NCI-H526 treated with DMSO at 0.1 percent for 48 hours (cell line): ENCODE measurements around the gene WIPF2.
"Not testable (repeated sequence)": the region's sequence is repeated elsewhere in the genome, so short reads cannot be mapped to it uniquely, and the experiment has no call there.

Experiments
- DNase-seq: peaks from one replicate; lab custom pipeline; 2025; lab: John Stamatoyannopoulos, UW

WIPF2 gene

GRCh38 chr17:40295488-40296436 lies 76.7 kb downstream of the WIPF2 start:
- DNase-seq = no peak

- no peak for DNase-seq
Measured at GRCh38 chr17:40297511-40297910, 78.4 kb downstream of the WIPF2 start.

GRCh38 chr17:40298726-40299125 lies 79.6 kb downstream of the WIPF2 start:
- DNase-seq = no peak

GRCh38 chr17:40299159-40299757 lies 80.2 kb downstream of the WIPF2 start:
- not testable (repeated sequence) for DNase-seq

GRCh38 chr17:40301315-40301714 lies 82.2 kb downstream of the WIPF2 start:
- no peak for DNase-seq

- DNase-seq = peak; percentile 23
Measured at GRCh38 chr17:40303009-40303657, 84.0 kb downstream of the WIPF2 start.

GRCh38 chr17:40303708-40304551 lies 84.8 kb downstream of the WIPF2 start:
- DNase-seq = no peak

- DNase-seq = not testable (repeated sequence)
Measured at GRCh38 chr17:40304552-40304863, 85.4 kb downstream of the WIPF2 start.

GRCh38 chr17:40304866-40305265 lies 85.8 kb downstream of the WIPF2 start:
- not testable (repeated sequence) for DNase-seq

GRCh38 chr17:40306395-40306794 lies 87.3 kb downstream of the WIPF2 start:
- DNase-seq = no peak

GRCh38 chr17:40307001-40307730 lies 88.1 kb downstream of the WIPF2 start:
- no peak for DNase-seq

- DNase-seq = no peak
Measured at GRCh38 chr17:40307740-40308239, 88.7 kb downstream of the WIPF2 start.

GRCh38 chr17:40309031-40309948 lies 90.2 kb downstream of the WIPF2 start, which contains the start of gene RARA:
Gene RARA, plus strand, starts transcription at chr17:40309180. Its CDS starts 22,039 bp downstream, at chr17:40331219.
- DNase-seq = peak; percentile 22

GRCh38 chr17:40309949-40310510 lies 90.9 kb downstream of the WIPF2 start:
- no peak for DNase-seq

GRCh38 chr17:40310882-40311391 lies 91.8 kb downstream of the WIPF2 start:
- DNase-seq = no peak

- no peak for DNase-seq
Measured at GRCh38 chr17:40311575-40311974, 92.5 kb downstream of the WIPF2 start.

- no peak for DNase-seq
Measured at GRCh38 chr17:40312131-40312731, 93.1 kb downstream of the WIPF2 start.

- DNase-seq = no peak
Measured at GRCh38 chr17:40312893-40313667, 94.0 kb downstream of the WIPF2 start.
